ENCODE measurements around the gene CDH13. TPM values are rescaled to one million over a fixed set of nuclear protein-coding genes. Genes with fewer than 3 reads are reported as not detected.

Gene CDH13
- total and polyA plus RNA-seq, 2 donors (not counting 3 experiments of a cell fraction or from before 2014, with no cell fraction given), result 96.6 to 124 TPM

DNA sequence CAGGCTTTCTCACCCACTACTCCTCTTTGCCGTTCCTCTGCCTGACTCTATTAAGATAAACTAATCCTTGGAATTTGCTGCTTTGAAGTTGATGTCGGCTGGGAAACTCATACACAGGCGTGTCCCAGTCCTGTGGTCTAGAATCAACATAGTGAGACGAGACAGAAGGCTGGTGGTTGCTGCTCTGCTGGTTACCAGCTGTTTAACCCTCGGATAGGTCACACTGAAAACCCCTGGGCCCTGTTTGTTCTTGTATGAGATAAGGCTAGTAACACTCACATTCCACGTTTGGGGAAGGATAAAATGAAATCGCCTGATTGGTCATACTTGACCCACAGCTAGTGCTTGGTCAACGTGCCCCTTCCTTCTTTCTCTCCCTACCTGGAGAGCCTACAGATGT is 517.0 kb downstream of the CDH13 start:
- intact Hi-C loops (cut with micrococcal nuclease) (no loop called here), dilution Hi-C loops (cut with MboI; ENCODE audit: extremely low pct_ligation_motif_present, low sequenced_read_pairs) (no loop called here)
- H3K9ac ChIP-seq (replicated peaks; ENCODE audit: extremely low read depth, insufficient read depth, low read length), result no peak overlapping the region
- no peaks in the 10 kb centered on the region for H4K20me1 ChIP-seq (replicated peaks; ENCODE audit: control insufficient read depth, extremely low read depth, insufficient read depth, low read length)
- CTCF ChIA-PET, result no interaction called here
- H3K27me3 ChIP-seq (ENCODE audit: control insufficient read depth in 2 of 2, insufficient read depth in 2 of 2, low read length in 2 of 2), result no peaks in the 10 kb centered on the region
- TF ChIP-seq, protein P1, sequence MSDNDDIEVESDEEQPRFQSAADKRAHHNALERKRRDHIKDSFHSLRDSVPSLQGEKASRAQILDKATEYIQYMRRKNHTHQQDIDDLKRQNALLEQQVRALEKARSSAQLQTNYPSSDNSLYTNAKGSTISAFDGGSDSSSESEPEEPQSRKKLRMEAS (IDR thresholded peaks at IDR 0.05; ENCODE audit: insufficient read depth, insufficient read length), result no peak
- TF ChIP-seq JUN (IDR thresholded peaks at IDR 0.05; ENCODE audit: borderline replicate concordance, insufficient read depth, insufficient read length, low read depth) (no peak), EZH2 (IDR thresholded peaks at IDR 0.05; ENCODE audit: borderline replicate concordance, low read depth, low read length, severe bottlenecking) (no peak), GATA2 (IDR thresholded peaks at IDR 0.05; ENCODE audit: insufficient read depth, insufficient read length, low read depth, low read length) (no peak), MYC (IDR thresholded peaks at IDR 0.05; ENCODE audit: low read depth, low read length) (no peak), POLR2A (IDR thresholded peaks at IDR 0.05; ENCODE audit: low read depth, low read length) (no peak), FOS (IDR thresholded peaks at IDR 0.05; ENCODE audit: borderline replicate concordance, insufficient read depth, low read length) (no peak), POLR2AphosphoS5 (IDR thresholded peaks at IDR 0.05; ENCODE audit: insufficient read depth, low read depth, low read length) (no peak)
- TF ChIP-seq, protein P2, sequence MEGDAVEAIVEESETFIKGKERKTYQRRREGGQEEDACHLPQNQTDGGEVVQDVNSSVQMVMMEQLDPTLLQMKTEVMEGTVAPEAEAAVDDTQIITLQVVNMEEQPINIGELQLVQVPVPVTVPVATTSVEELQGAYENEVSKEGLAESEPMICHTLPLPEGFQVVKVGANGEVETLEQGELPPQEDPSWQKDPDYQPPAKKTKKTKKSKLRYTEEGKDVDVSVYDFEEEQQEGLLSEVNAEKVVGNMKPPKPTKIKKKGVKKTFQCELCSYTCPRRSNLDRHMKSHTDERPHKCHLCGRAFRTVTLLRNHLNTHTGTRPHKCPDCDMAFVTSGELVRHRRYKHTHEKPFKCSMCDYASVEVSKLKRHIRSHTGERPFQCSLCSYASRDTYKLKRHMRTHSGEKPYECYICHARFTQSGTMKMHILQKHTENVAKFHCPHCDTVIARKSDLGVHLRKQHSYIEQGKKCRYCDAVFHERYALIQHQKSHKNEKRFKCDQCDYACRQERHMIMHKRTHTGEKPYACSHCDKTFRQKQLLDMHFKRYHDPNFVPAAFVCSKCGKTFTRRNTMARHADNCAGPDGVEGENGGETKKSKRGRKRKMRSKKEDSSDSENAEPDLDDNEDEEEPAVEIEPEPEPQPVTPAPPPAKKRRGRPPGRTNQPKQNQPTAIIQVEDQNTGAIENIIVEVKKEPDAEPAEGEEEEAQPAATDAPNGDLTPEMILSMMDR (IDR thresholded peaks at IDR 0.05; ENCODE audit: extremely low read depth in 1 of 2, insufficient read depth in 1 of 2, low read depth in 1 of 2, low read length in 2 of 2), result no peak
- H3K4me3 ChIP-seq (replicated peaks in 1 of 3; ENCODE audit: insufficient read depth in 1 of 3, low read depth in 1 of 3, low read length in 3 of 3), result no peak overlapping the region
- no peaks in the 10 kb centered on the region for H3K9me3 ChIP-seq (replicated peaks; ENCODE audit: control insufficient read depth, insufficient read depth, low read length)
- H3K27ac ChIP-seq (ENCODE audit: insufficient read depth, low read depth, low read length), result no peak overlapping the region
- POLR2A ChIA-PET, result no interaction called here
- H3K4me1 ChIP-seq (ENCODE audit: control insufficient read depth, extremely low read depth, insufficient read depth, low read length), result no peaks in the 10 kb centered on the region
- H3K9me1 ChIP-seq (replicated peaks; ENCODE audit: control insufficient read depth, extremely low read depth, insufficient read depth, low read length), result no peaks in the 10 kb centered on the region
- H3K79me2 ChIP-seq (ENCODE audit: control insufficient read depth, insufficient read depth, low read length), result no peaks in the 10 kb centered on the region
- DNase-seq (ENCODE audit: low read depth, low spot score) (no peak), FAIRE-seq (no peak)
- H2AFZ ChIP-seq (ENCODE audit: low read depth, low read length), result no peak overlapping the region
- H3K36me3 ChIP-seq (ENCODE audit: control insufficient read depth in 2 of 2, extremely low read depth in 1 of 2, insufficient read depth in 2 of 2, low read length in 2 of 2), result no peaks in the 10 kb centered on the region
- BruUV-seq (replicated peaks), result no TSS peak
- H3K4me2 ChIP-seq (ENCODE audit: insufficient read depth, low read length), result no peak overlapping the region

Data from endothelial cell of umbilical vein (primary cell).